Hair follicular keratinocyte (primary cell): Measurements from ENCODE around the gene PRKG1. TPM values are rescaled to one million over a fixed set of nuclear protein-coding genes. Genes with fewer than 3 reads are reported as not detected.

Source experiments
- total RNA-seq: library from RNA; depleted of rRNA; stranded (reverse); fragments of >200 nt; gene quantifications from 2 replicates; pipeline ENCODE4 v1.2.3, GENCODE V29; 2015

The PRKG1 gene
- 0.11 and 0.16 TPM in 2 replicates for total RNA-seq

GRCh38 chr10:51074238-51075028, at the start of gene PRKG1:
Gene PRKG1 (plus strand): TSS chr10:51074487.

GRCh38 chr10:51699475-51700227, 625.4 kb downstream of the PRKG1 start, which contains the start of gene CSTF2T:
Gene CSTF2T (minus strand): TSS chr10:51699595. CDS start chr10:51699549, 46 bp downstream.

GRCh38 chr10:52313933-52314821, 1239.9 kb downstream of the PRKG1 start, which contains the start of gene DKK1:
Gene DKK1 (plus strand): TSS chr10:52314281. CDS start chr10:52314435, 154 bp downstream.

Other genes starting within 250 kb of the PRKG1 start
- gene A1CF, start 188.9 kb upstream of the PRKG1 start, total RNA-seq = not detected in 2 replicates